ENCODE data around the gene NOCT.
A peak's percentile ranks its signal among the peaks of the same experiment; 100 is the strongest.
"Not testable (repeated sequence)": the region's sequence is repeated elsewhere in the genome, so short reads cannot be mapped to it uniquely, and the experiment has no call there.

Gene NOCT

GRCh38 chr4:139003668-139004067, 11.9 kb upstream of the NOCT start:
- H3K4me1 ChIP-seq (ENCODE audit: control insufficient read depth, insufficient read depth, low read length); H3K4me3 ChIP-seq (ENCODE audit: low read depth, low read length); H3K9me3 ChIP-seq (ENCODE audit: control insufficient read depth, insufficient read depth, low read depth, low read length); POLR2A ChIA-PET; CTCF ChIA-PET; H3K27ac ChIP-seq (ENCODE audit: extremely low read depth, low read depth, low read length); H3K36me3 ChIP-seq (ENCODE audit: control insufficient read depth in 2 of 2, insufficient read depth in 1 of 2, low read length in 2 of 2): not testable (repeated sequence)
- TF ChIP-seq ZNF664 (tag by site-specific recombination; IDR thresholded peaks at IDR 0.05) (0 out of 2 replicates have a peak, but pooled peaks have one; percentile 48), ZBTB8A (tag by site-specific recombination; IDR thresholded peaks at IDR 0.05) (peak; percentile 70), ZNF426 (tag by site-specific recombination; IDR thresholded peaks at IDR 0.05) (peak; percentile 87), ZNF629 (tag by site-specific recombination; IDR thresholded peaks at IDR 0.05) (peak; percentile 57), ZNF580 (tag by site-specific recombination; IDR thresholded peaks at IDR 0.05) (0 out of 2 replicates have a peak, but pooled peaks have one; percentile 14), ZFP37 (tag by site-specific recombination; IDR thresholded peaks at IDR 0.05) (0 out of 2 replicates have a peak, but pooled peaks have one; percentile 28), ZNF558 (tag by site-specific recombination; IDR thresholded peaks at IDR 0.05) (peak; percentile 71; the same call in 1 of the 2 replicates), ZNF623 (tag by site-specific recombination; IDR thresholded peaks at IDR 0.05) (peak; percentile 72), ZBTB21 (tag by site-specific recombination; IDR thresholded peaks at IDR 0.05) (0 out of 2 replicates have a peak, but pooled peaks have one; percentile 51), ZNF501 (tag by site-specific recombination; IDR thresholded peaks at IDR 0.05) (0 out of 2 replicates have a peak, but pooled peaks have one; percentile 38), ZNF529 (tag by site-specific recombination; IDR thresholded peaks at IDR 0.05; ENCODE audit: insufficient replicate concordance) (peak; percentile 10), ZNF266 (tag by site-specific recombination; IDR thresholded peaks at IDR 0.05; ENCODE audit: low read depth) (0 out of 2 replicates have a peak, but pooled peaks have one; percentile 21), ZNF791 (tag by site-specific recombination; IDR thresholded peaks at IDR 0.05) (0 out of 2 replicates have a peak, but pooled peaks have one; percentile 24), ZBTB11 (tag by site-specific recombination; conservative IDR thresholded peaks at IDR 0.05; ENCODE audit: low read depth) (peak; percentile 79), REST (tag by site-specific recombination; IDR thresholded peaks at IDR 0.05) (peak; percentile 70), ZNF530 (tag by site-specific recombination; IDR thresholded peaks at IDR 0.05; ENCODE audit: low read depth) (0 out of 2 replicates have a peak, but pooled peaks have one; percentile 11), ZNF394 (tag by site-specific recombination; IDR thresholded peaks at IDR 0.05; ENCODE audit: borderline replicate concordance) (peak; percentile 96), ZNF639 (tag by site-specific recombination; IDR thresholded peaks at IDR 0.05) (0 out of 2 replicates have a peak, but pooled peaks have one; percentile 33), ZNF654 (tag by site-specific recombination; IDR thresholded peaks at IDR 0.05; ENCODE audit: low read depth) (peak; percentile 47), ZXDB (tag by site-specific recombination; IDR thresholded peaks at IDR 0.05) (0 out of 2 replicates have a peak, but pooled peaks have one; percentile 58), GLI2 (tag by site-specific recombination; IDR thresholded peaks at IDR 0.05; ENCODE audit: borderline replicate concordance, low read depth) (peak; percentile 55; the same call in 1 of the 2 replicates), ZNF560 (tag by site-specific recombination; IDR thresholded peaks at IDR 0.05; ENCODE audit: borderline replicate concordance) (0 out of 2 replicates have a peak, but pooled peaks have one; percentile 32), ZNF433 (tag by site-specific recombination; IDR thresholded peaks at IDR 0.05; ENCODE audit: low read depth) (peak; percentile 58; the same call in 1 of the 2 replicates), ZNF292 (tag by site-specific recombination; IDR thresholded peaks at IDR 0.05; ENCODE audit: borderline replicate concordance, low read depth) (0 out of 2 replicates have a peak, but pooled peaks have one; percentile 17), ZNF510 (tag by site-specific recombination; IDR thresholded peaks at IDR 0.05; ENCODE audit: insufficient replicate concordance) (peak; percentile 68), ZNF140 (tag by site-specific recombination; IDR thresholded peaks at IDR 0.05) (peak; percentile 63; the same call in 1 of the 2 replicates), ZNF223 (tag by site-specific recombination; IDR thresholded peaks at IDR 0.05) (0 out of 2 replicates have a peak, but pooled peaks have one; percentile 14)
